ENCODE data around the gene TCP11L2. TPM values are rescaled to one million over a fixed set of nuclear protein-coding genes. Genes with fewer than 3 reads are reported as not detected.

The TCP11L2 gene
- total RNA-seq, 1 experiment from 2014 or later = 6.1 TPM

- no peak overlapping the region for H3K27ac ChIP-seq (ENCODE audit: insufficient read length, low read depth, low read length)
- H3K79me2 ChIP-seq (ENCODE audit: insufficient read depth, low read length) = no peaks in the 10 kb centered on the region
- H3K4me1 ChIP-seq (ENCODE audit: insufficient read depth, low read length) = no peaks in the 10 kb centered on the region; the same call in none of the 2 replicates
- no peak overlapping the region for H4K5ac ChIP-seq (ENCODE audit: insufficient read length, low read depth, low read length)
- H4K91ac ChIP-seq (ENCODE audit: insufficient read length, low read depth, low read length) = no peak overlapping the region
- no peak overlapping the region for H3K56ac ChIP-seq (ENCODE audit: insufficient read length, low read depth, low read length)
- no CpG with 5 or more reads among the region's 3 CpGs for WGBS (ENCODE audit: extremely low coverage, insufficient read length, low lambda C conversion rate)
- no peak overlapping the region for H2AFZ ChIP-seq (ENCODE audit: low read length)
- no peak overlapping the region for H3K23ac ChIP-seq (ENCODE audit: insufficient read length, low read depth, low read length)
- Mint-ChIP-seq H3K27me3 (ENCODE audit: low read depth) (no peaks in the 10 kb centered on the region), H3K36me3 (ENCODE audit: insufficient read depth in 1 of 3, low read depth in 3 of 3) (no peaks in the 10 kb centered on the region), H3K9me3 (no peaks in the 10 kb centered on the region), H3K4me3 (no peak overlapping the region), H3K27ac (no peak overlapping the region), H3K4me1 (peaks cover 12 to 19% of the 10 kb centered on the region in 2 experiments)
- H4K20me1 ChIP-seq (ENCODE audit: control insufficient read depth, insufficient read depth, insufficient read length) = no peaks in the 10 kb centered on the region
- no peak overlapping the region for H3K14ac ChIP-seq (ENCODE audit: insufficient read depth, low read length)
- no peaks in the 10 kb centered on the region for H3K23me2 ChIP-seq (ENCODE audit: insufficient read length, low read depth, low read length, poor library complexity, severe bottlenecking)
- H3K4ac ChIP-seq (ENCODE audit: low read depth, low read length) = no peak overlapping the region
- no peak overlapping the region for H2BK12ac ChIP-seq (ENCODE audit: insufficient read length, low read depth, low read length)
- no peak overlapping the region for H2BK15ac ChIP-seq (ENCODE audit: low read depth, low read length)
- no peak overlapping the region for H3T11ph ChIP-seq (ENCODE audit: low read length)
- H4K8ac ChIP-seq (replicated peaks; ENCODE audit: insufficient read length, low read depth, low read length) = no peak overlapping the region
- H3K9ac ChIP-seq (ENCODE audit: extremely low read depth, insufficient read length, low read length) = no peak overlapping the region
- TF ChIP-seq, protein P1, sequence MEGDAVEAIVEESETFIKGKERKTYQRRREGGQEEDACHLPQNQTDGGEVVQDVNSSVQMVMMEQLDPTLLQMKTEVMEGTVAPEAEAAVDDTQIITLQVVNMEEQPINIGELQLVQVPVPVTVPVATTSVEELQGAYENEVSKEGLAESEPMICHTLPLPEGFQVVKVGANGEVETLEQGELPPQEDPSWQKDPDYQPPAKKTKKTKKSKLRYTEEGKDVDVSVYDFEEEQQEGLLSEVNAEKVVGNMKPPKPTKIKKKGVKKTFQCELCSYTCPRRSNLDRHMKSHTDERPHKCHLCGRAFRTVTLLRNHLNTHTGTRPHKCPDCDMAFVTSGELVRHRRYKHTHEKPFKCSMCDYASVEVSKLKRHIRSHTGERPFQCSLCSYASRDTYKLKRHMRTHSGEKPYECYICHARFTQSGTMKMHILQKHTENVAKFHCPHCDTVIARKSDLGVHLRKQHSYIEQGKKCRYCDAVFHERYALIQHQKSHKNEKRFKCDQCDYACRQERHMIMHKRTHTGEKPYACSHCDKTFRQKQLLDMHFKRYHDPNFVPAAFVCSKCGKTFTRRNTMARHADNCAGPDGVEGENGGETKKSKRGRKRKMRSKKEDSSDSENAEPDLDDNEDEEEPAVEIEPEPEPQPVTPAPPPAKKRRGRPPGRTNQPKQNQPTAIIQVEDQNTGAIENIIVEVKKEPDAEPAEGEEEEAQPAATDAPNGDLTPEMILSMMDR (conservative IDR thresholded peaks at IDR 0.05) = no peak
- no peaks in the 10 kb centered on the region for H3K9me3 ChIP-seq (ENCODE audit: control insufficient read depth, low read depth, low read length)
- no peaks in the 10 kb centered on the region for H3K27me3 ChIP-seq (ENCODE audit: insufficient read depth, low read length)
- no peak overlapping the region for H2BK5ac ChIP-seq (ENCODE audit: insufficient read length, low read length)
- H3K79me1 ChIP-seq (ENCODE audit: insufficient read depth, low read depth, low read length, poor library complexity, severe bottlenecking) = no peaks in the 10 kb centered on the region
- H2AK5ac ChIP-seq (ENCODE audit: insufficient read length, low read length) = no peak overlapping the region
- no peak overlapping the region for H2BK120ac ChIP-seq (ENCODE audit: low read depth, low read length, poor library complexity, severe bottlenecking)
- DNase-seq = no peak
- H3K4me2 ChIP-seq (ENCODE audit: insufficient read depth, insufficient read length, low read length) = no peak overlapping the region
- H2BK20ac ChIP-seq (ENCODE audit: low read depth, low read length, poor library complexity, severe bottlenecking) = no peak overlapping the region
- no peak overlapping the region for H3K18ac ChIP-seq (ENCODE audit: insufficient read length, low read depth, low read length)
Observed at GRCh38 chr12:106308611-106309010, 6.1 kb downstream of the TCP11L2 start.
